ENCODE results near the gene ZNF408.
"Not testable (repeated sequence)": the region's sequence is repeated elsewhere in the genome, so short reads cannot be mapped to it uniquely, and the experiment has no call there.

Gene ZNF408

DNA sequence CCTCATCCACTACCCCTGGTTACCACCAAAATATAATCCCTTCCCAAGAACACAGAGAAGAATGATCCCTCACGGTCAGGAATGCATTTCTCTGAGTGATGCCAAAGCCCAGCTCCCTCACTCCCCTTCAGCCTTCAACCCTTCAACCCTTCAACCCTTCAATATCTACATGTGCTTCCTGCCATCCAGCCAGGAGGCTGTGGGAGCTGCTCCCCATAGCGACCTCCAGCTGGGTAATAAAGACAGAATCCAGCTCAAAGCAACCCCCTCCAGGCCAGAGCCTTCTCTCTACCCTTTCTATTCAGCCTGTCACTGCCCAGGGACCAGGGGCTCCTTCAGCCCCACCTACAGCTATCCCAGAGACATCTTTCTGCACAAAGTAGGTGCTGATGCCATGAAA is 3.1 kb upstream of the ZNF408 start:
- DNase-seq (ENCODE audit: low read depth): no peak

DNA sequence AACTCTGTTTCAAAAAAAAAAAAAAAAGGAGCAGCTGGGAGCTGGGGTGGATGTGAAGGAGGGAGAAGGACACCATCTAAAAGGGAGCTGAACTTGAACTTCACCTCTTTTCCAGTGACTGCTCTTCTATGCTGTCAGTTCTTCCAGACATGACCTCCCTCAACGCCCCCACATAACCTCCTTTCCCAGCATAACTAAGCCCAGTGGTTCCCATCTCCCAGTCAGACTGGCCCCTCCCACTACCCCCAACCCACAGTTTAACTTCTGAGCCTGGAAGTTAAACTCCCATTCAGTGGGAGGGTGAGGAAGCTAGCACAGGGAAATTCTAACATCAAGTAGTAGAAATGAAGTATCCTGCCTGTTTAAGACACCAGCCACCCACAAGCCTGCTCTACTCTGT is 2.2 kb upstream of the ZNF408 start:
- DNase-seq (ENCODE audit: low read depth): no peak

DNA sequence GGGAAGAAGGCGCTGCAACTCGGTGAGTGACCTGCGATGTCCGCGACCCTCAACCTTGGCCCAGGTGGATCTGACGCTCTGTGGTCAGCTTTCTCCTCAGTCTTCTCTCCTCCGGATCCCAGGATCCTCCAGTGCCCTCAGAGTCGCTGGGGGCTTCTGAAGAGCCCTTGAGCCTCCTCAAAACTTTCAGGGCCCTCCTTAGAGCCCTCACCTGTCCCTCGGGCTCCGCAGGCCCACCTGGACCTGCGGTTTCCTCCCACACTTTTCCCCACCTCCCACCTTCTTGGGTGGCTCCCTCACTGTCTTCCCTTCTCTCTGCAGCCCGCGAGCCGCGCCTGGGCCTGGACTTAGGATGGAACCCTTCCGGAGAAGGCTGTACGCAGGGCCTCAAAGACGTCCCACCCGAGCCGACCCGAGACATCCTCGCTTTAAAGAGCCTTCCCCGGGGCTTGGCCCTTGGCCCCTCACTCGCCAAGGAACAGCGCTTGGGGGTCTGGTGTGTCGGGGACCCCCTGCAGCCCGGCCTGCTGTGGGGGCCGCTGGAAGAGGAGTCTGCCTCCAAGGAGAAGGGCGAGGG is 335 bp downstream of the ZNF408 start:
- DNase-seq (ENCODE audit: low read depth): no peak

DNA sequence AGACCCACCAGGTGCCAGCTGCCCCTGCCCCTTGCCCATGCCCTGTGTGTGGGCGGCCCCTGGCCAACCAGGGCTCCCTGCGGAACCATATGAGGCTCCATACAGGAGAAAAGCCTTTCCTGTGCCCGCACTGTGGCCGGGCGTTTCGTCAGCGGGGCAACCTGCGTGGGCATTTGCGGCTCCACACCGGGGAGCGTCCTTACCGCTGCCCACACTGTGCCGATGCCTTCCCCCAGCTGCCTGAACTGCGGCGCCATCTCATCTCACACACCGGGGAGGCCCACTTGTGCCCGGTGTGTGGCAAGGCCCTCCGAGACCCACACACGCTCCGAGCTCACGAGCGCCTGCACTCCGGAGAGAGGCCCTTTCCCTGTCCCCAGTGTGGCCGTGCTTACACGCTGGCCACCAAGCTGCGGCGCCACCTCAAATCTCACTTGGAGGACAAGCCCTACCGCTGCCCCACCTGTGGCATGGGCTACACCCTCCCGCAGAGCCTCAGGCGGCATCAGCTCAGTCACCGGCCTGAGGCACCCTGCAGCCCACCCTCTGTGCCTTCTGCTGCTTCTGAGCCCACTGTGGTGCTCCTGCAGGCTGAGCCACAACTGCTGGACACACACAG is 4.3 kb downstream of the ZNF408 start:
- DNase-seq (ENCODE audit: low read depth): no peak

DNA sequence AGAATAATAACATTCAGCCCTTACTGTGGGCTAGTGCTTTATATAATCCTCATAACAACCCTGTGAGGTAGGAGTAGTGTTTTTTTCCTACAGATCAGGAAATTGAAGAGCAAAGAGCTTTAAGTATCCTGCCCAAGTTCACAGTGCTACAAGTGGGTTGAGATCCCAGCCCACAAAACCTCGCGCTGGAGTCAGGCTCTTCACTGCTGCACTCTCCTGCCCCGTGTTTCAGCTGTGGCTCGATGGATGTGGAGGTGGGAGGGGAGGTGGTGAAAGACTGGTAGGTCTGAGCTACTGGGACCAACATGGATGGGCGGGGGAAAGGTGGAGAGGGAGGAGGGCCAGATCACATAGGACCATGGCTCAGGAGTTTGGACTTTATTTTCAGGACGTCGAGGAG is 6.1 kb downstream of the ZNF408 start:
- no peak for DNase-seq (ENCODE audit: low read depth)

DNA sequence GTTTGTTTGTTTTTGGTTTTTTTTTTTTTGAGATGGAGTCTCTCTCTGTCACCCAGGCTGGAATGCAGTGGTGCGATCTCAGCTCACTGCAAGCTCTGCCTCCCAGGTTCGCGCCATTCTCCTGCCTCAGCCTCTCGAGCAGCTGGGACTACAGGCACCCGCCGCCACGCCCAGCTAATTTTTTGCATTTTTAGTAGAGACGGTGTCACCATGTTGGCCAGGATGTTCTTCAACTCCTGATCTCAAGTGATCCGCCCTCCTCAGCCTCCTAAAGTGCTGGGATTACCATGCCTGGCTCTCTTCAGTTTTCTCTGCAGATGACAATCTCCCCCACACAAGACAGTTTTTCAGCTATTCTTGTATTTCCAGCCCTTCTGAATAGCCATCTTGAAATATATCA is 8.5 kb downstream of the ZNF408 start:
- not testable (repeated sequence) for DNase-seq (ENCODE audit: low read depth)

DNA sequence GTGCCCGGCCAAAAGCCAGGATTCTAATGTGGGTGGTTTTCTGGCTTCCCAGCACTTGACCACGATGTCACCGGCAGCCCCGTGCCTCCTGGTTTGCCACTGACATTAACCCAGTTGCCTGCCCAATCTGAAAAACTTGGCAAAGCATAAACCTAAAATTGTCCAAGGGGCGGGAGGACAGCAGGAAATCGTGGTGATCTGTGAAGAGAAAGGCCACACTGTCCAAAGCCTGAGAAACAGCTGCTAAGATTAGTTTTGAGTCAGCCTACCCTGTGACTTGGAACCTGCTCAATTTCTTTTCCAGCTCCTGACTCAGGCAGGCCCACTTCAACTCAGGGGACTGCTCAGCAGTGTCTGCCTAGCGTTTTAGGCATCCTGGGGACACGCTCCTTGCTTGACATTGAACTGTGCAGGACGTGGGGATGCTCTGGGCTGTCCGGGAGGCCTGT is 10.0 kb downstream of the ZNF408 start:
- no peak for DNase-seq (ENCODE audit: low read depth)

DNA sequence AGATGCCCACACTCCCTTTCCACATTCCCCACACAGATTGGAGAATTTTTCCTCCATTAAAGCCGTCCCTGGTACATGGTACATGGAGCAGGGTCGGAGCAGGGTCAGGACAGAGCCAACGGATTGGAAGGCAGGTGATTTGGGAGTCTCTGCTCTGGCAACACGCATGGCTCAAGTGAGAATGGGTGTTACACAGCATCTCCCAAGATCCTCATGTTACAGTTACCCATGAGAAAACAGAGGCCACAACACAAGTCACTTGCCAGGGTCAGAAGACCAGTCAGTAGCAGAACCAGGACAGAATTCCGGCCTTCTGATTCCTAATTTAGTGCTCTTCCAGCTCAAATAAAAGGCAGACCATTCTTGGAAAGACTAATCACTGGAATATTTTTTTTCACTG is 10.5 kb downstream of the ZNF408 start:
- DNase-seq (ENCODE audit: low read depth): no peak

DNA sequence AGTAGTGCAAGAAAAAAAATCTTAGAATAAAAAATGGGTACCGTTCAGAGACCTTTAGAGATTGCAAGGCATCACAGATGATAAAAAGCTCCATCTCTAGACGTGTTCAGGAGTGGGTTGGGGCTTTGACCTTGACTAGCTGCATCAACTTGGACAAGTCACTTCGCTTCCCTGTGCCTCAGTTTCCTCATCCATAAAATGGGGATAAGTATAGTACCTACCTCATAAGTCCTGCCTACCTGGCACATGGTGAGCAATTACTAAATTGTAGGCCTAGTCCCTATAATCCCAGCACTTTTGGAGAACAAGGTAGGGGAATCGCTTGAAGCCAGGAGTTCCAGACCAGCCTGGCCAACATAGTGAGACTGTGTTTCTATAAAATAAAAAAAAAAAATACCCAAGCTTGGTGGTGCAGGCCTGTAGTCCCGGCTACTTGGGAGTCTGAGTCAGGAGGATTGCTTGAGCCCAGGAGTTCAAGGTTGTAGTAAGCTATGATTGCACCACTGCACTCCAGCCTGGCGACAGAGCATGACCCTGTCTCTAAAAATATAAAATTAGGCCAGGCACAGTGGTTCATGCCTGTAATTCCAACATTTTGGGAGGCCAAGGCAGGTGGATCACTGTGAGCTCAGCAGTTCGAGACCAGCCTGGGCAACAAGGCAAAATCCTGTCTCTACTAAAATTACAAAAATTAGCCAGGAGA is 12.2 kb downstream of the ZNF408 start:
- DNase-seq (ENCODE audit: low read depth): no peak

DNA sequence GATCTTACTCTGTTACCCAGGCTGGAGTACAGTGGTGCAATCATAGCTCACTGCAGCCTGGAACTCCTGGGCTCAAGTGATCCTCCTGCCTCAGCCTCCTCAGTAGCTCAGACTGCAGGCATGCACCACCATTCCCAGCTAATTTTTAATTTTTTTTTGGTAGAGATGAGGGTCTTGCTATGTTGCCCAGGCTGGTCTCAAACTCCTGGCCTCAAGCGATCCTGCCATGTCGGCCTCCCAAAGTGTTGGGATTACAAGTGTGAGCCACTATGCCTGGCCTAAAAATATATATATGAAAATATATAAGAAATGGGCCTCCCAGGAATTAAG is 17.0 kb downstream of the ZNF408 start:
- DNase-seq (ENCODE audit: low read depth): not testable (repeated sequence)

DNA sequence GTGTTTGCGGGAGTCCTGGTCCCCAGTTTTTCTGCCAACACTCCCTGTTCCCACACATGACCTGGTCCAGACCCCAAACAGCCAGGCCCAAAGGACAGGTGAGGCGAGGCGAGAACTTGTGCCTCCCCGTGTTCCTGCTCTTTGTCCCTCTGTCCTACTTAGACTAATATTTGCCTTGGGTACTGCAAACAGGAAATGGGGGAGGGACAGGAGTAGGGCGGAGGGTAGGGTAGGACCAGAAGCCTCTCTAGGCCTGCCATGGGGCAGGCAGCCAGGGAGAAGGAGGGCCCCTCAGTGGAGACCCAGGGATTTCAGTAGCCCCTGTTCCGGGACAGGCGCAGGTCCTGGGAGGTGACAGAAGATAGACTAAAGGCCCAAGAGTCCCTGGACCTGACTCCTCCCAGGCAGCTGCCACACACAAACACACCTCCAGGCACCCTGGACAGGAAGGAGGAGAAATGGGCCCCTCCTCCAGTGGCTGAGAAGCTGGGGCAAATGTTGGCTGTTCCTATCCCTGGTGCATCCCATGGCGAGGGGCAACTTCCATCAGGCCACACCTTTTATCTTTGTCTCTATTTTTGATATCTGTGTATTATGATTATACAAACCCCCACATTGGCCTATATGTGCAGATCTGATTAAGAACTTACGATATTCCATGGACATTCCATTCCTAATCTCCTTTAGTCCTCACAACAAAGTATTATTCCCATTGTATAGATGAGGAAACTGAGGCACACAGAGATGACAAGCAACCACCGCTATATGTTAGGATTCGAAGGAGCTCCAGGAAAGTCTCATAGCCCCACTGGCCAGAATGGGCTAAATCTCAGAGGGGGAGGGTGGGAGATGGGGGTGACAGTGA is 17.6 kb downstream of the ZNF408 start:
- DNase-seq (ENCODE audit: low read depth): no peak

DNA sequence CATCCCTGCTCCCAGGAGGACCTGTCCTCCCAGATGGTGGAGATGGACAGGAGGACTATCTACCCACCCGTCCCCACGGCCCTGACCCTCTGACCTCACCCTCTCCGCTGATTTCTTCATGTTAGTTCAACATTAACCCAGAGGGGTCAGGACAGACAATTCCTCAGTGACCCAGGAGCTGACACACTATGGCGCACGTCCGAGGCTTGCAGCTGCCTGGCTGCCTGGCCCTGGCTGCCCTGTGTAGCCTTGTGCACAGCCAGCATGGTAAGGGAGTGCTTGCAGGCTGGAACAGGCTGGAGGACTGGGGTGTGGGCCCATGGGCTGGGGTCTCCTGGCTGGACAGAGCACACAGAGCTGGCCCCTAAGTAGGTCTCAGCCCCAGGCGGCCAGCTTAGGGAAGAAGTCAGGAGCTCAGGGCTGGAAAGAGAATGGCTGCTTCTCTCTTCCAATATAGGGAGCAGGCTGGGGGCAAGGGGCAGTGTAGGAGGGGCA is 18.3 kb downstream of the ZNF408 start, which contains the start of gene F2:
TSS of gene F2 (plus strand) at position 166 of the 495 bp plus-strand sequence. CDS start at position 189, 23 bp downstream.
- DNase-seq (ENCODE audit: low read depth): no peak

DNA sequence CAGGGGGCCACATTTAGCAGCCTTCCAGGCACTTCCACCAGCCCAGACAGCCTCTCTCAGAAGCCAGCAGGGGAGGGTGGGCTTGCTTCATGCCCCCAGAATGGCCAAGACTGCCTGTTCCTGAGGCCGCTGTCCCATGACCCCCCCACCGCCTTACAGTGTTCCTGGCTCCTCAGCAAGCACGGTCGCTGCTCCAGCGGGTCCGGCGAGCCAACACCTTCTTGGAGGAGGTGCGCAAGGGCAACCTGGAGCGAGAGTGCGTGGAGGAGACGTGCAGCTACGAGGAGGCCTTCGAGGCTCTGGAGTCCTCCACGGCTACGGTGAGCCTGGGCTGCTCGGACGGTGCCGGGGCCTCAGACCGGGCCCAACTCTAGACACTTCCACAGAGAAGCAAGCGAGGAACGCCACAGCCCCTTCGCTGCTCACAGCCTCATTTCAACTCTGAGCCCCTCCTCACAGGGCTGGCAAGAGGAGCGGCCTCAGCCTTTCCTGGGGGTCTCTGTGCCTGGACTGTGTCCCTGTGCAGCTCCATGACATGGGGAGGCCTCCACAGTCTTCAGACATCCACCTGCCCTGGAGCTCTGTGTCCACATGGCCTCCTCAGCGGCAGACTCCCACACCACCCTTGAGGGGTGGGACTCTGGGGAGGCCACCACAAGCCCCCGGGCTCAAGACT is 18.9 kb downstream of the ZNF408 start:
- no peak for DNase-seq (ENCODE audit: low read depth)

DNA sequence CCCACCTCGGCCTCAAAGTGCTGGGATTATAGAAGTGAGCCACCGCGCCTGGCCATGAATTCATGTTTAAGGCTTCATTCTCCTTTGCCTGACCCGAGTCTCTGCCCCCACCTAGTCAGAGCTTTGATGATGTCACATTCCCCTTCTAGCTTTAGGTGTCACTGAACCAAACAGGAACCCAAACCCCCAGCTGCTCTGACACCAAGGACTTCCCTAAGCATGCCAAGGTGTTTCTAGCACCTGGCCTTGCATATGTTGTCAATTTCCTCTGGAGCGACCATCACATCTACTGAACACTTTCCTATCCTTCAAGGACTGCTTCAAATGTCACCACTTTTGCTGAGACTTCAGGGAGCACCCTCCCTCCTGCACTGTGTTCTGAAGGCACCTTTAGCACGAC is 20.5 kb downstream of the ZNF408 start:
- DNase-seq (ENCODE audit: low read depth): no peak

DNA sequence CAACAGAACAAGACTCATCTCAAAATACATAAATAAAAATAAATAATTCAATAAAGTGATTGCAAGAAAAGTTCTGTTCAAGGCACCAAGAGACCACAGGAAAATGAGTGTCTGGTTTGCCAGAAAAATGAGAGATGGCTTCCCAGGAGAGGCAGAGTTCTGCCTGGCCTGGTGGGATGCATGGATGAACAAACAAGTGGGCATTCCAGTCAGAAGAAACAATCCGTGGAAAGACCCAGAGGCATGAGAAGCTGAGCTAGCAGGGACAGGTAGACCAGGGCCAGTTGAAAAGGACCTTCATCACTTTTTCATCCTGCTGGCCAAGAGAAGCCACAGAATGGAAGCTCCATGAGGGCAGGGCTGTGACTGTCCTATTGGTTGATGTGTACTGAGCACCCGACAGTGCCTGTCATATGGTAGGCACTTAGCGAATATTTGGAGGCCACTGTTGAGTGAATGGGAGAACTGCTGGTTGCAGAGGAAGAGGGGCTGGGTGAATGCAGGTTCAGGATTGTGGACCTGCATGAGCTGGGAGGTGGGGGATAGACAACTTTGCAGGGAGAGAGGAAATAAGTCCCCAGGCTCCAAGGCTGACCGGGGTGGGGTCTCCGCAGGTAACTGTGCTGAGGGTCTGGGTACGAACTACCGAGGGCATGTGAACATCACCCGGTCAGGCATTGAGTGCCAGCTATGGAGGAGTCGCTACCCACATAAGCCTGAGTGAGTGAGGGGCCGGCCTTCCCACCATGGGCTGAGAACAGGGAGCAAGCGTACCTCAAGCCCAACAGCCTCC is 21.9 kb downstream of the ZNF408 start:
- no peak for DNase-seq (ENCODE audit: low read depth)

DNA sequence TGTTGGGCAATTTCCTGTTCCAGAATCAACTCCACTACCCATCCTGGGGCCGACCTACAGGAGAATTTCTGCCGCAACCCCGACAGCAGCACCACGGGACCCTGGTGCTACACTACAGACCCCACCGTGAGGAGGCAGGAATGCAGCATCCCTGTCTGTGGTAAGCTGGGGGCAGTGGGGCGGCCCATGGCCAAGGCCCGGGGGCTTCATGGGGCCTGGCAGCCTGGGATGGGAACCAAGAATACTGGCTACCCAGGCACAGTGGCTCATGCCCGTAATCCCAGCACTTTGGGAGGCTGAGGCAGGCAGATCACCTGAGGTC is 22.5 kb downstream of the ZNF408 start:
- DNase-seq (ENCODE audit: low read depth): no peak

DNA sequence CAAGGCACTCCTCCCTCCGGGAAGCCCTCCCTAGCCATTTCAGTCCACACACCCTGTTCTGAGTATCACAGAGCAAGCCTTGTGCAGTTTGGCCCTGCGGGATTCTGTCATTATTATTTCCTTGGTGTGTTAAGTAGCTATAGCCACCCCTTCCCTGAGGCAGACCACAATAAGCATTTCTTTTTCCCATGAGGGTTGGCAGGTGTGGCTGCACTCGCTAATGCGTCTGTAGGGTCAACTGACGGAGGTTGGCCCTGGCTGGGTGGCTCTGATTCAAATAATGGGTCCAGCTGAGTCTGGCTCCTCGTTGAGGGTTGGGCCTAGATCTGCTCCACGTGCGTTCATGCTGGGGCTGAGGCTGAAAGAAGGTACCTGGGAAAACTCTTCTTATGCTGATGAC is 23.3 kb downstream of the ZNF408 start:
- no peak for DNase-seq (ENCODE audit: low read depth)

DNA sequence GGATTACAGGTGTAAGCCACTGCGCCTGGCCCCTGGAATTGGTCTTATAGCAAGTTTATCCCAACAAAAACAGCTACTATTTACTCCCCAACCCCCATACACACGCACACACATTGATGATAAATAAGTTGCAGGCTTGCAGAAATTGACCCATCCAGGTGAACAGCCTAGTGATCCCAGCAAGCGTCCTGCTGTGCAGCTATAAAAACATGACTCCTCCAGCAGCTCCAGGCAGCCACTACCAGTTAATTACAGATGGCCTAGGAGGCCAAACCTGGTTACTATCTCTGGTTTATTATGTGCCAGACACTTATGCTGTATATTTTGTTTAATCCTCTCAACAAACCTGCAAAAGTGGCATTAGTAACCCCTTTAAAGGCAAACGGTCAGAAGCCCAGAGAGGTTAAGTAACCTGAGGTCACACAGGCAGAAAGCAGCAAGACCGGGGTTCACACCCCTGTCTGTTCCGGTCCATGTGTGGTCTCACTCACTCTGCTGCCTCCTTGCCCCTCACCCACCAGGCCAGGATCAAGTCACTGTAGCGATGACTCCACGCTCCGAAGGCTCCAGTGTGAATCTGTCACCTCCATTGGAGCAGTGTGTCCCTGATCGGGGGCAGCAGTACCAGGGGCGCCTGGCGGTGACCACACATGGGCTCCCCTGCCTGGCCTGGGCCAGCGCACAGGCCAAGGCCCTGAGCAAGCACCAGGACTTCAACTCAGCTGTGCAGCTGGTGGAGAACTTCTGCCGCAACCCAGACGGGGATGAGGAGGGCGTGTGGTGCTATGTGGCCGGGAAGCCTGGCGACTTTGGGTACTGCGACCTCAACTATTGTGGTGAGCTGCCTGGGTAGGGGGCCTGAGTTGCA is 24.7 kb downstream of the ZNF408 start:
- no peak for DNase-seq (ENCODE audit: low read depth)

DNA sequence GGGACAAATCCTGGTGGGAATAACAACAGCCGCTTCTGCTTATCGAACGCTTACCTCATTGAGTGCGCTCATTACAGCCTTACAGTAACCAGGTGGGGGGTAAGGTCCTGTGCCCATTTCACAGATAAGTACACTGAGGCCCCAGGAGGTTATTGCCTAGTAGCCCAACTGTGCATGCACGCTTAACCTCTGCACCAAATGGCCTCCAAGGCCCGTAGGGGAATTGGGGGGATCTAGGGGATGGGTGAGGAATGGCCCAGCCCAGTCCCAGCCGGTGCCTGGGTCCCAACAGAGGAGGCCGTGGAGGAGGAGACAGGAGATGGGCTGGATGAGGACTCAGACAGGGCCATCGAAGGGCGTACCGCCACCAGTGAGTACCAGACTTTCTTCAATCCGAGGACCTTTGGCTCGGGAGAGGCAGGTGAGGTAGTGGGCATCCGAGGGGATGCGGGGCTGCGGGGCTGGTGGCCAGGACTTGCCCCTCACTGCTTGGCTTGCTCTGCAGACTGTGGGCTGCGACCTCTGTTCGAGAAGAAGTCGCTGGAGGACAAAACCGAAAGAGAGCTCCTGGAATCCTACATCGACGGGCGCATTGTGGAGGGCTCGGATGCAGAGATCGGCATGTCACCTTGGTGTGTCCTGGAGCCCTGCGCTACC is 25.5 kb downstream of the ZNF408 start:
- no peak for DNase-seq (ENCODE audit: low read depth)
